Bronchial epithelial cell (primary cell): Measurements from ENCODE around the gene NETO1. TPM values are rescaled to one million over a fixed set of nuclear protein-coding genes. Genes with fewer than 3 reads are reported as not detected.

ENCODE experiments used
- DNase-seq: peaks from one replicate; pipeline ENCODE4 v3.0.0-alpha.2; 2010; ENCODE audit warnings: low read depth
- FAIRE-seq: peaks from 2 replicates; lab custom pipeline; 2011; peaks lifted over from hg19 to GRCh38; lab: Jason Lieb, UNC
- H3K27me3 ChIP-seq: 2 replicates; pipeline ENCODE4 v1.5.1; 2011; ENCODE audit warnings: low read length; ENCODE audit not compliant: control insufficient read depth, insufficient read depth
- H3K36me3 ChIP-seq: 2 replicates; pipeline ENCODE4 v1.5.1; 2011; ENCODE audit warnings: low read length; ENCODE audit not compliant: control insufficient read depth, insufficient read depth
- H3K4me3 ChIP-seq: 2 replicates; pipeline ENCODE4 v1.5.1; 2011; ENCODE audit warnings: mild to moderate bottlenecking, low read depth, low read length, control low read depth
- CTCF ChIP-seq: IDR thresholded peaks from 2 replicates; pipeline ENCODE4 v1.5.1; 2011; ENCODE audit warnings: mild to moderate bottlenecking, moderate library complexity, low read length, control low read depth, inconsistent platforms; ENCODE audit not compliant: insufficient read depth, severe bottlenecking
- total RNA-seq: library from RNA; depleted of rRNA; stranded (reverse); fragments of >200 nt; gene quantifications from 2 replicates; pipeline ENCODE4 v1.2.1, GENCODE V29; 2014

Gene NETO1
- total RNA-seq, 1 donor from 2014 or later = not detected

DNA sequence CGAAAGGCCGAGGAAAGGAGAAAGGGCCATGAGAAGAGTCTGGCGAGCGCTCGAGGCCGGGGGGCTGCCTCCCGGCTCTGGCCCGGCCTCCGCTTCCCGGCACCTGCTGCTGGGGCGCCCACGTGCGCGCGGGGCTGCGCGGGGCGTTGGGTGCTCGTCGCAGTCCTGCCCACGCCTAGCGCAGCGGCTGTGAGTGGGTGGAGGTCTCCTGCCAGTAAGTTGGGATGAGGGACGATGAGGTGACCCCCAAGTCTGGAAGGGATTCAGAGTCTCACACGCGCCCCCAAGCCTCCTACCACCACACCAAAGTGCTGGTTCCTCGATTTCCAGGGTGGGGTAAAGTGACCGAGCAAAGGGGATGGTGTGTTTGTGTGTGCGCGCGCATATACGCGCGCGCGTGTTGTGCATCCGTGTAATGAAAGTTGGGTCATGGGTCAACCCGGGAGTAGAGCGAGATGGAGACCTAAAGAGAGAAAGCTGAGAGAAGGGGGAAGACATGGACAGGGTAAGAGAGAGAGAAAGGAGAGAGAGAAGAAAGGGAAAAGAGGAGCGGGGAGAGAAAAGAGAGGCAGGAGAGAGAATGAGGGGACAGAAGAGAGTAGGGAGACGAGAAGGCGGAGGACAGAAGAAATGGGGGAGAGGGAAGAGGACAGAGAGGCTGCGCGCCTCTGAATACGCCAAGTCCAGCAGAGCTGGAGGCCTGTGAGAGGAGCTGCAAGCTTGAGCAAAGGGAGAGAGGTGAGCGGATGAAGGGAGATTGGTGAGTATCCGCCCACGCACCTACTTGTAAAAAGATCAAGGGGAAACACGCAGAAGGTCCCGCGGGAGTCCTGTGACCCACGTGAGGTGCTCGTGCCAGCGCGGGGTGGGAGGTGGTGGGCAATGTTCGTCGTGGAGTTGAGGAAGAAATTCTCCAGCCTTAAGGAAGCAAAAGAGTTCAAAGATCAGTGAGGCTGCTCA lies 1.7 kb upstream of the NETO1 start:
- DNase-seq = no peak
- no peak for TF ChIP-seq CTCF
- no peak overlapping the region for H3K4me3 ChIP-seq
- H3K27me3 ChIP-seq = peaks cover 14% of the 10 kb centered on the region
- H3K36me3 ChIP-seq = no peaks in the 10 kb centered on the region
- FAIRE-seq = no peak

DNA sequence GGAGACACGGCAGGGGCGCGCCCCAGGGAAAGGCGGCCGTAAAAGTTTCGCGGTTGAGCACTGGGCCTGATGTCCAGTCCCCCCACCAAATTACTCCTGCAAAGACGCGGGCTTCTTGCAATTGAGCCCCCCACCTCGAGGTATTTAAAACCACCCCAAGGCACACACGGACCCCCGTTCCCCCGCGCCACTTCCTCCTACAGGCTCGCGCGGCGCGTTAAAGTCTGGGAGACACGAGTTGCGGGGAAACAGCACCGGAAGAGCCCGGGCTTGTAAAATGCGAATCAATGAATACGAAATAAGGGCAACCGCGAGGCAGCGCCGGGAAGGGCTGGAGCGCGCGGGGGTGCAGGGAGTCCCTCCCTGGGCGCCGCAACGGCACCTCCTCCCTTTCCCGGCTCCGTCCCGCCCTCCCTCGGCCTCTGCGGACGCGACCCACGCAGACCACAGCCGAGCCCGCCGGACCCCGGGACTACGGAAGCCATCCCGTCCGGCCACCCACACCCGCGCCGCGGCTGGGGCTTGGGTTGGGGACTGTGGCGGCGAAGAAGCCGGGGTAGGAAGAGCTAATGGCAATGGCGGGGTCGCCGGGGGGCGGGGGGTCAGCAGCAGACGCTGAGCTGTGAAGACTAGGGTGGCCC lies 918 bp upstream of the NETO1 start:
- peak overlapping the region; percentile 21 for H3K4me3 ChIP-seq
- no peak for DNase-seq
- no peak for FAIRE-seq

DNA sequence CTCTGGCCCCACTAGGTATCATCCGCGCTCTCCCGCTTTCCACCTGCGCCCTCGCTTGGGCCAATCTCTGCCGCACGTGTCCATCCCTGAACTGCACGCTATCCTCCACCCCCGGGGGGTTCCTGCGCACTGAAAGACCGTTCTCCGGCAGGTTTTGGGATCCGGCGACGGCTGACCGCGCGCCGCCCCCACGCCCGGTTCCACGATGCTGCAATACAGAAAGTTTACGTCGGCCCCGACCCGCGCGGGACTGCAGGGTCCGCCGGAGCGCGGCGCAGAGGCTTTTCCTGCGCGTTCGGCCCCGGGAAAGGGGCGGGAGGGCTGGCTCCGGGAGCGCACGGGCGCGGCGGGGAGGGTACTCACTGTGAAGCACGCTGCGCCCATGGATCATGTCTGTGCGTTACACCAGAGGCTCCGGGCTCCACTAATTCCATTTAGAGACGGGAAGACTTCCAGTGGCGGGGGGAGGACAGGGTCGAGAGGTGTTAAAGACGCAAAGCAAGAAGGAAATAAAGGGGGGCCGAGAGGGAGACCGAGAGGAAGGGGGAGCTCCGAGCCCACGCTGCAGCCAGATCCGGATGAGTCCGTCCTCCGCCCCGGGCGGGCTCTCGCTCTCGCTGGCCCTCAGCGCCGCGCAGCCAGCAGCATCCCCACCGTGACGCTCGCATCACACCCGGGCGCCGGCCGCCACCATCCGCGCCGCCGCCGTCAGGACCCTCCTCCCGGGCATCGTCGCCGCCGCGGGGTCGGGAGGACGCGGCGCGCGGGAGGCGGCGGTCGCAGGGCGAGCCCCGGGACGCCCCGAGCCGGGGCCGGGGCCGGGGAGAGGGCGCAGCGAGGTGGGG lies 664 bp downstream of the NETO1 start:
- FAIRE-seq = no peak
- TF ChIP-seq CTCF = no peak
- no peak for DNase-seq
- Histone ChIP-seq H3K27me3 (peaks cover 14% of the 10 kb centered on the region), H3K4me3 (no peak overlapping the region), H3K36me3 (no peaks in the 10 kb centered on the region)

More for the DNA sequence above, 918 bp upstream of the NETO1 start:
- TF ChIP-seq CTCF = no peak
- Histone ChIP-seq H3K36me3 (no peaks in the 10 kb centered on the region), H3K27me3 (peaks cover 14% of the 10 kb centered on the region)

DNA sequence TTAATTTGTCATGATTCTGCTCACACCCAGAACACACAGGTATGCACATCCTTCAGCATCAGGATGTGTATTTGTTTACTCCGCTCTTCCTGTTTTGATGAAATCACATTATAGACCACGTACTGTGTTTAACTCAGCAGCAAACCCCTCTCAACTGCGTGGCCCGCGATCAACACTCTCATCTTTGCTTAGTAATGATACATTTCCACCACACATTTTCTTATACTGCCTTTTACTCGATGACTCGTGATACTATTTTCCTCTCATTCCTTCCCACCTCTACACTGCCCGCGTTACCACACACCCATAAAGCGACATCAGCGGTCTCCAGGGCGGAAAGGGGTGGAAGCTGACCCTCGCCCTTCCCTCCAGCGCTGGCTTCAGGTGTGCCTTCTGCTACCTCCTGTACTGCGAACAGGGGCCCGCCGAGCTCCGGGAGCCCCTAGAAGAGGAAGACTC lies 1.3 kb downstream of the NETO1 start:
- no peak for TF ChIP-seq CTCF
- no peak for FAIRE-seq
- no peak overlapping the region for H3K4me3 ChIP-seq
- H3K27me3 ChIP-seq = peaks cover 14% of the 10 kb centered on the region
- no peaks in the 10 kb centered on the region for H3K36me3 ChIP-seq
- DNase-seq = no peak

DNA sequence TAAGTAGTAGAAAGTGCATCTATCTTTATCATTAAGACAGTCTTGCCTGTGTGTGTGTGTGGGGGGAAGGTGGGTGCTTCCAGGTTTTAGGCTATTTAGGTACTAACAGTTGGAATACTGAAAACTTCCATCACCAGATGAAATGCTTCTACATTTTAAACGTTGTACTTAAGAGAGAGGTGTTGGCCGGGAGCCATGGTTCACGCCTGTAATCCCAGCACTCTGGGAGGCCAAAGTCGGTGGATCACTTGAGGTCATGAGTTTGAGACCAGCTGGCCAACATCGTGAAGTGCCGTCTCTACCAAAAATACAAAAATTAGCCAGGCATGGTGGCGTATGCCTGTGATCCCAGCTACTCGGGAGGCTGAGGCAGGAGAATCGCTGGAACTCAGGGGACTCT lies 4.0 kb downstream of the NETO1 start:
- DNase-seq (no peak), FAIRE-seq (no peak)
- H3K36me3 ChIP-seq = no peaks in the 10 kb centered on the region
- H3K27me3 ChIP-seq = peaks cover 12% of the 10 kb centered on the region
- no peak overlapping the region for H3K4me3 ChIP-seq
- no peak for TF ChIP-seq CTCF
